Hepatocyte (in vitro differentiated cells): ENCODE data around the gene BIVM. TPM values are rescaled to one million over a fixed set of nuclear protein-coding genes. Genes with fewer than 3 reads are reported as not detected.

ENCODE experiments used
- DNase-seq: peaks from one replicate; pipeline ENCODE4 v3.0.0-alpha.2; 2016; ENCODE audit warnings: low spot score
- H2AFZ ChIP-seq: fragments of 200-600 bp; sonication (generic); 2 replicates; pipeline ENCODE4 v1.6.0; 2016; ENCODE audit warnings: antibody characterized with exemption, mild to moderate bottlenecking
- H3K27ac ChIP-seq: fragments of 200-600 bp; sonication (generic); 2 replicates; pipeline ENCODE4 v1.5.1; 2016; ENCODE audit warnings: mild to moderate bottlenecking
- H3K27me3 ChIP-seq: fragments of 200-600 bp; sonication (generic); 2 replicates; pipeline ENCODE4 v1.6.1; 2016
- H3K36me3 ChIP-seq: fragments of 200-600 bp; sonication (generic); replicated peaks from 2 replicates; pipeline ENCODE4 v1.5.1; 2016; ENCODE audit warnings: low read depth; ENCODE audit not compliant: insufficient read depth
- H3K4me1 ChIP-seq: fragments of 200-600 bp; sonication (generic); 2 replicates; pipeline ENCODE4 v1.5.1; 2016; ENCODE audit warnings: mild to moderate bottlenecking, moderate library complexity; ENCODE audit not compliant: insufficient read depth
- H3K4me2 ChIP-seq: fragments of 200-600 bp; sonication (generic); 2 replicates; pipeline ENCODE4 v1.6.0; 2016
- H3K4me3 ChIP-seq: fragments of 200-600 bp; sonication (generic); 2 replicates; pipeline ENCODE4 v1.5.1; 2016; ENCODE audit warnings: mild to moderate bottlenecking
- H3K79me2 ChIP-seq: fragments of 200-600 bp; sonication (generic); 2 replicates; pipeline ENCODE4 v1.6.0; 2017; ENCODE audit warnings: mild to moderate bottlenecking
- H3K9me2 ChIP-seq: fragments of 200-600 bp; sonication (generic); replicated peaks from 2 replicates; pipeline ENCODE4 v1.6.0; 2017; ENCODE audit warnings: mild to moderate bottlenecking; ENCODE audit not compliant: insufficient read depth
- H3K9me3 ChIP-seq: fragments of 200-600 bp; sonication (generic); 2 replicates; pipeline ENCODE4 v1.5.1; 2016; ENCODE audit warnings: low read depth, mild to moderate bottlenecking
- H4K20me1 ChIP-seq: fragments of 200-600 bp; sonication (generic); 2 replicates; pipeline ENCODE4 v1.6.0; 2016; ENCODE audit warnings: mild to moderate bottlenecking; ENCODE audit not compliant: insufficient read depth, poor library complexity, severe bottlenecking
- EZH2 ChIP-seq: fragments of 200-600 bp; sonication (generic); IDR thresholded peaks from 2 replicates; pipeline ENCODE4 v1.6.1; 2016; ENCODE audit warnings: antibody characterized with exemption, mild to moderate bottlenecking, borderline replicate concordance
- EZH2phosphoT487 ChIP-seq: fragments of 200-600 bp; sonication (generic); IDR thresholded peaks from one replicate; pipeline ENCODE4 v1.6.1; 2018; ENCODE audit warnings: antibody characterized with exemption, mild to moderate bottlenecking, low read depth, moderate library complexity; ENCODE audit not compliant: unreplicated experiment, severe bottlenecking
- whole genome bisulfite sequencing: methylation state at CpG from one replicate; pipeline ENCODE4 v1.1.6; 2016; ENCODE audit warnings: low lambda C conversion rate; ENCODE audit errors: missing lambda C conversion rate; 5-methylcytosine and 5-hydroxymethylcytosine counted together
- polyA plus RNA-seq: library from polyadenylated mRNA; unstranded; fragments of >200 nt; fragmentation: Nextera tagmentation; extraction: Ambion mirVana; gene quantifications from 2 replicates; pipeline ENCODE4 v1.2.1, GENCODE V29; 2016
- total RNA-seq: library from RNA; depleted of rRNA; stranded (reverse); fragments of >200 nt; gene quantifications from 2 replicates; pipeline ENCODE4 v1.2.3, GENCODE V29; 2014
- TF ChIP-seq, protein P1 (sequence below): fragments of 200-600 bp; sonication (generic); IDR thresholded peaks from 2 replicates; pipeline ENCODE4 v1.5.1; 2016; ENCODE audit warnings: antibody characterized with exemption, mild to moderate bottlenecking; ENCODE audit not compliant: poor library complexity

Gene BIVM
- total and polyA plus RNA-seq, 2 experiments from 2014 or later, result 10.7 to 33.5 TPM

DNA sequence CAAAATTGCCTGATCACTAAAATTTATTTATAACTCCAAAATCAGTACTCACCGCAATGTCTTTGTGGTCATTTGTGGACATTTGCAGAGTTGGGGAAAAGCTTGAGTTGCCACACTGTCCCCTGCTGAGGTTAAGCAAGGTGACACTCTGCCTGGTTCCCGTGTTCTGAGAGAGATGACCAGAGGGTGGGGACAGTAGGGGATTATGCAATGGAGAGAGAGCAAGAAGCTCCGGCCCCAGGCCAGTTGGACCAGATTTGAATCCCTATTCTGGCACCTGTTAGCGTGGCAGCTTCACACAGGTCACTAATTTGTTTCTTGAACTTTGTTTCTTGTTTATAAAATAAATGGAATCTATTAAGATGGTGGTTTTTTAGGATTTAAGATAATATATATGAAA is 64.7 kb downstream of the BIVM start:
- H3K4me1 ChIP-seq, result no peaks in the 10 kb centered on the region
- H3K27ac ChIP-seq, result no peak overlapping the region
- no peak overlapping the region for H2AFZ ChIP-seq
- no peak for DNase-seq
- 81% methylated on average over 4 of the region's 4 CpGs for WGBS
- H3K9me3 ChIP-seq, result no peaks in the 10 kb centered on the region
- peaks cover 9% of the 10 kb centered on the region for H3K79me2 ChIP-seq
- no peak overlapping the region for H3K4me2 ChIP-seq
- H3K27me3 ChIP-seq, result no peaks in the 10 kb centered on the region
- H3K4me3 ChIP-seq, result no peak overlapping the region
- no peaks in the 10 kb centered on the region for H3K9me2 ChIP-seq
- H4K20me1 ChIP-seq, result no peaks in the 10 kb centered on the region
- no peak for TF ChIP-seq EZH2
- no peak for TF ChIP-seq EZH2phosphoT487
- TF ChIP-seq, protein P1, sequence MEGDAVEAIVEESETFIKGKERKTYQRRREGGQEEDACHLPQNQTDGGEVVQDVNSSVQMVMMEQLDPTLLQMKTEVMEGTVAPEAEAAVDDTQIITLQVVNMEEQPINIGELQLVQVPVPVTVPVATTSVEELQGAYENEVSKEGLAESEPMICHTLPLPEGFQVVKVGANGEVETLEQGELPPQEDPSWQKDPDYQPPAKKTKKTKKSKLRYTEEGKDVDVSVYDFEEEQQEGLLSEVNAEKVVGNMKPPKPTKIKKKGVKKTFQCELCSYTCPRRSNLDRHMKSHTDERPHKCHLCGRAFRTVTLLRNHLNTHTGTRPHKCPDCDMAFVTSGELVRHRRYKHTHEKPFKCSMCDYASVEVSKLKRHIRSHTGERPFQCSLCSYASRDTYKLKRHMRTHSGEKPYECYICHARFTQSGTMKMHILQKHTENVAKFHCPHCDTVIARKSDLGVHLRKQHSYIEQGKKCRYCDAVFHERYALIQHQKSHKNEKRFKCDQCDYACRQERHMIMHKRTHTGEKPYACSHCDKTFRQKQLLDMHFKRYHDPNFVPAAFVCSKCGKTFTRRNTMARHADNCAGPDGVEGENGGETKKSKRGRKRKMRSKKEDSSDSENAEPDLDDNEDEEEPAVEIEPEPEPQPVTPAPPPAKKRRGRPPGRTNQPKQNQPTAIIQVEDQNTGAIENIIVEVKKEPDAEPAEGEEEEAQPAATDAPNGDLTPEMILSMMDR, result no peak
- H3K36me3 ChIP-seq, result peaks cover 1% of the 10 kb centered on the region

DNA sequence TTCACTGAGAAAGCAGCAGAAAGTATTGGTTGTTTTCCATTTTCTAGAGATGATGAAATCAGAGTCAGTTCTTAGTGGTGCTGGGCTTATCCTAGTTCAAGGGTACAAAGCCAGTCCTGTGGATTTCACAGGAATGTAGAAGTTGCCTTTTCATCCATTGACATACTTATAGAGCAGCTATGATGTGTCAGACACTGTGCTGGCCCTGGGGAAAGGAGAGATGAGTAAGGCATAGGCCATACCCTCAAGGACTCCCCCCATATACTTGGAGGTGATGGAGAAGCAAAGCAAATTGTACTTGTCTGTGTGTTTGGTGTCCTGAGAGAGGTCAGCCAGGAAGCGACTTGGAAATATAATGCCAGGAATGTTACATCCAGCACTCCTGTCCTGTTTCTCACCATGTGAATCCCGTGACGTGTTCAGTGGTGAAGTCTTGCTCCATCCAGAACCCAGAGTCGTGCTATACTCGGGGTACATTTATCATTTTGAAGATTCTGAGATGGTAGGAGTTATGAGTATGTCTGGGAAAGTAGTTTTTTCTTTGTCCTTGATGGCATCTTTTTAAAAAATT is 69.5 kb downstream of the BIVM start:
- TF ChIP-seq EZH2, result no peak
- TF ChIP-seq, protein P1, result no peak
- TF ChIP-seq EZH2phosphoT487, result no peak
- Histone ChIP-seq H4K20me1 (no peaks in the 10 kb centered on the region), H3K36me3 (no peaks in the 10 kb centered on the region), H3K9me3 (no peaks in the 10 kb centered on the region), H3K27me3 (no peaks in the 10 kb centered on the region), H3K27ac (no peak overlapping the region), H3K9me2 (no peaks in the 10 kb centered on the region), H3K79me2 (peaks cover 2% of the 10 kb centered on the region), H2AFZ (no peak overlapping the region), H3K4me3 (no peak overlapping the region), H3K4me1 (no peaks in the 10 kb centered on the region), H3K4me2 (no peak overlapping the region)
- no peak for DNase-seq
- 95% methylated on average over 5 of the region's 5 CpGs for WGBS

DNA sequence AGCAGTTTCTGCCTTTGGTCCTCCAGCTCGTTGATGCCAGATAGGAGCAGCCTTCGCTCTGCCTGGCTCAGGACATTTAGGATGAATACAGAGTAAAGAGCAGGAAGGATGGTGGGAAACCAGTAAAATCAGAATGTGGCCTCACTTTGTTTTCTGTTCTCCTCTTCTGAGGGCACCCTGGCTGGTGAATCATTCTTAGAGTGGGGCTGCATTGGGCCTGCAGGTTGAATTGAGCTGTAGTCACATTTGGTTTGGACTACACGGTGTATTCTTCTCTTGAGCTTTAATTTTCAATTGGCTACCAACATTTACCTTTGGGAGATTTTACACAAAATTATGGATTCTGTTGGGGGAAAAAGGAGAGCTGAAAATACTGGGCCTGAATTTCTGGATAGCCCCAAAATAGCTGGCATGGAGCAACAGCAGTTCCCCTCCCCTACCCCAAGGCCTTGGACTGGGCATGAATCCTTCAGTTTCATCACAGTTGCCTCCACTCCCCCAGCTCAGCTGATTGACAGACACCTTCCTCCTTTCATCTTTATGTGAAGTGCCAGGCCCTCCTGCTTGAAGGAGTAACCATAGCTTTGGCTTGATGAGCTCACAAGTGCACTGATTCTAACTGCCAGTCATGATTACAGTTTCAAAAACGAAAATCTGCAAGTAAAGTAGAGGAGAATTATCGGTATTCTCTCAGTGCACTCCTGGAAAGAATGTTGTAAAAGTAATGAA is 71.2 kb downstream of the BIVM start:
- Histone ChIP-seq H3K9me2 (no peaks in the 10 kb centered on the region), H3K4me2 (no peak overlapping the region), H3K36me3 (no peaks in the 10 kb centered on the region), H3K27ac (no peak overlapping the region), H3K79me2 (peaks cover 2% of the 10 kb centered on the region), H3K9me3 (no peaks in the 10 kb centered on the region), H4K20me1 (no peaks in the 10 kb centered on the region), H3K27me3 (no peaks in the 10 kb centered on the region), H3K4me3 (no peak overlapping the region), H2AFZ (no peak overlapping the region), H3K4me1 (no peaks in the 10 kb centered on the region)
- DNase-seq, result no peak
- TF ChIP-seq, protein P1, result no peak
- TF ChIP-seq EZH2 (no peak), EZH2phosphoT487 (no peak)
- WGBS, result 61% methylated on average over 5 of the region's 5 CpGs
